Common myeloid progenitor, CD34-positive (primary cell): ENCODE measurements around the gene IL1RAPL2.

Experiments used
- CTCF ChIA-PET: fragments of 350-600 bp; sonication (Branson Sonifier 250); formaldehyde crosslinking; loops from one replicate; lab custom pipeline; 2021; ENCODE audit warnings: antibody characterized with exemption; lab: Charles Lee
- POLR2A ChIA-PET: fragments of 350-600 bp; sonication (Branson Sonifier 250); formaldehyde crosslinking; loops from one replicate; lab custom pipeline; 2021; ENCODE audit warnings: antibody characterized with exemption; lab: Charles Lee
- DNase-seq, 3 donors: peaks; one replicate each; pipeline versions ENCODE4 v3.0.0 to v3.0.0-alpha.2; 2013
- H3K27ac ChIP-seq, 2 experiments: 1 replicate in 1 of 2; 2 replicates in 1 of 2; pipeline ENCODE4 v1.7.0; 2013; ENCODE audit warnings: inconsistent platforms in 2 of 2, low read length in 2 of 2, mild to moderate bottlenecking in 2 of 2, low read depth in 1 of 2, moderate library complexity in 1 of 2; ENCODE audit not compliant: severe bottlenecking in 2 of 2, insufficient read depth in 1 of 2, poor library complexity in 1 of 2
- H3K27me3 ChIP-seq, 5 experiments: replicated peaks in 2 of 5; 1 replicate in 3 of 5; 2 replicates in 2 of 5; pipeline versions ENCODE4 v1.6.1 to v1.7.0; 2013; ENCODE audit warnings: low read length in 4 of 5, mild to moderate bottlenecking in 2 of 5, moderate library complexity in 2 of 5, inconsistent platforms in 1 of 5; ENCODE audit not compliant: insufficient read depth in 5 of 5, control insufficient read depth in 4 of 5
- H3K36me3 ChIP-seq, 4 experiments: 1 replicate in 2 of 4; 2 replicates in 2 of 4; pipeline versions ENCODE4 v1.6.1 to v1.7.0; 2013; ENCODE audit warnings: low read length in 3 of 4, control low read depth in 1 of 4, mild to moderate bottlenecking in 1 of 4; ENCODE audit not compliant: control insufficient read depth in 4 of 4, insufficient read depth in 4 of 4
- H3K4me1 ChIP-seq, 4 experiments: 1 replicate in 3 of 4; 2 replicates in 1 of 4; pipeline versions ENCODE4 v1.6.1 to v1.7.1; 2013; ENCODE audit warnings: low read length in 3 of 4, mild to moderate bottlenecking in 3 of 4, control low read depth in 1 of 4, inconsistent platforms in 1 of 4, moderate library complexity in 1 of 4; ENCODE audit not compliant: control insufficient read depth in 4 of 4, insufficient read depth in 4 of 4; ENCODE audit errors: control extremely low read depth in 1 of 4
- H3K4me3 ChIP-seq, 7 experiments: 1 replicate in 4 of 7; 2 replicates in 3 of 7; pipeline versions ENCODE4 v1.5.1 to v1.7.0; 2013; ENCODE audit warnings: mild to moderate bottlenecking in 7 of 7, low read length in 6 of 7, moderate library complexity in 6 of 7, inconsistent platforms in 2 of 7, low read depth in 2 of 7, control low read depth in 1 of 7; ENCODE audit not compliant: insufficient read depth in 4 of 7, control insufficient read depth in 1 of 7; ENCODE audit errors: extremely low read depth in 1 of 7
- H3K9me3 ChIP-seq, 5 experiments: 1 replicate in 4 of 5; 2 replicates in 1 of 5; pipeline versions ENCODE4 v1.6.1 to v1.7.1; 2013; ENCODE audit warnings: low read length in 4 of 5, mild to moderate bottlenecking in 2 of 5, inconsistent platforms in 1 of 5, low read depth in 1 of 5, moderate library complexity in 1 of 5; ENCODE audit not compliant: control insufficient read depth in 4 of 5, insufficient read depth in 2 of 5; ENCODE audit errors: control extremely low read depth in 1 of 5
- WGBS: methylation state at CpG from one replicate; pipeline ENCODE4 v1.1.5; 2013; ENCODE audit not compliant: insufficient coverage; 5-methylcytosine and 5-hydroxymethylcytosine counted together

The IL1RAPL2 gene

GRCh38 chrX:105527759-105528158 is 961.8 kb downstream of the IL1RAPL2 start:
- no peak for DNase-seq
- no peaks in the 10 kb centered on the region for H3K9me3 ChIP-seq
- no peaks in the 10 kb centered on the region for H3K36me3 ChIP-seq
- WGBS = 83% methylated on average over 1 of the region's 1 CpG
- no peak overlapping the region for H3K27ac ChIP-seq
- ChIA-PET POLR2A (no interaction called here), CTCF (no interaction called here)
- no peaks in the 10 kb centered on the region for H3K4me1 ChIP-seq
- no peak overlapping the region for H3K4me3 ChIP-seq
- no peaks in the 10 kb centered on the region for H3K27me3 ChIP-seq

DNA sequence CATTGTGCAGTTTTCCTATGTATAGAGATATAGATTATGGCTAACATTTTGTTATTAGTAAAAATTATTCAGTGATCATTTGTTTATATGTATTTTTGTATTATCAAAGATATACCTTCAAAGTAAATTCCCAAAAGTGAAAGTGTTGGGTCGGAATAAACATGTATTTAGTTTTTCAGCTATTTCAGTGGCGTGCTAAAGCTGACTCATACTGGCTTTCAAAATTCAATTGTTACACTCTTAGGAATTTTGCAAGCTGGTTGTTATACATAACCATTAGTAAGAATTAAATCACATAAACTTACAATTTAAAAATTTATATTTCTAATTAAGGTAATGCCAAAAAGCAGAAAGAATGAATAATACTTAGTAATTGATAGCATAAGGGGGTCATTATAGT is 968.0 kb downstream of the IL1RAPL2 start:
- POLR2A ChIA-PET = no interaction called here
- Histone ChIP-seq H3K4me1 (no peaks in the 10 kb centered on the region), H3K27me3 (no peaks in the 10 kb centered on the region), H3K9me3 (no peaks in the 10 kb centered on the region), H3K4me3 (no peak overlapping the region), H3K36me3 (no peaks in the 10 kb centered on the region), H3K27ac (no peak overlapping the region)
- no CpG with 5 or more reads among the region's 2 CpGs for WGBS
- no peak for DNase-seq
- CTCF ChIA-PET = no interaction called here

- no peak for DNase-seq
- no peak overlapping the region for H3K4me3 ChIP-seq
- no peaks in the 10 kb centered on the region for H3K9me3 ChIP-seq
- ChIA-PET POLR2A (no interaction called here), CTCF (no interaction called here)
- H3K4me1 ChIP-seq = no peaks in the 10 kb centered on the region
- no peaks in the 10 kb centered on the region for H3K36me3 ChIP-seq
- no peaks in the 10 kb centered on the region for H3K27me3 ChIP-seq
- H3K27ac ChIP-seq = no peak overlapping the region
These were observed 977.3 kb downstream of the IL1RAPL2 start for GRCh38 chrX:105543283-105543682.

- Histone ChIP-seq H3K9me3 (no peaks in the 10 kb centered on the region), H3K4me3 (no peak overlapping the region), H3K27ac (no peak overlapping the region), H3K4me1 (no peaks in the 10 kb centered on the region), H3K36me3 (no peaks in the 10 kb centered on the region), H3K27me3 (no peaks in the 10 kb centered on the region)
- no peak for DNase-seq
- CTCF ChIA-PET = no interaction called here
- POLR2A ChIA-PET = no interaction called here
- 67% methylated on average over 3 of the region's 3 CpGs for WGBS
These were observed 984.2 kb downstream of the IL1RAPL2 start for GRCh38 chrX:105550043-105550663.

- Histone ChIP-seq H3K4me1 (no peaks in the 10 kb centered on the region), H3K27ac (no peak overlapping the region), H3K36me3 (no peaks in the 10 kb centered on the region), H3K27me3 (no peaks in the 10 kb centered on the region), H3K9me3 (no peaks in the 10 kb centered on the region), H3K4me3 (no peak overlapping the region)
- POLR2A ChIA-PET = no interaction called here
- WGBS = 100% methylated on average over 2 of the region's 5 CpGs
- CTCF ChIA-PET = no interaction called here
- DNase-seq = no peak
These were observed 986.4 kb downstream of the IL1RAPL2 start for GRCh38 chrX:105552395-105552794.

- H3K27ac ChIP-seq = no peak overlapping the region
These were observed 987.1 kb downstream of the IL1RAPL2 start for GRCh38 chrX:105553118-105553517.

DNA sequence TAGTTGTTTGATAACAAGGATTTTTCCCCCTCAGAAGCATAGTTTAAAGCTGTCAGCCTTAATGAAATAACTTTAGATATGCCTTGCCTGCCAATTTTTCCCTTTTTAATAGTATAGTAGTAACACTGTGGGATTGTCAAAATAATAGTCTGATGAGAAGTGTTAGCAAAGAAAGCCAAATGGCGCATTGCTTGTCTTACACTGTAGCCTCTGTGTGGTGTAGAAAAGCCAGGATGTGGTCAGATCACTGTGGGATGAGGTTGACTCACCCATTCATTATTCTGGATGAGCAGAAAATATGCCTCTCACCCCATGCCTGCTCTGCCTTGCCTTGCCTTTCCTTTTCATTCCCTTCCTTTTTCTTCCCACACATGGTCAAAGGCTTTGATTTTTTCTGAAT is 998.5 kb downstream of the IL1RAPL2 start:
- no peak for DNase-seq
- no peak overlapping the region for H3K27ac ChIP-seq
- POLR2A ChIA-PET = no interaction called here
- 100% methylated on average over 1 of the region's 1 CpG for WGBS
- no peaks in the 10 kb centered on the region for H3K9me3 ChIP-seq
- H3K27me3 ChIP-seq = no peaks in the 10 kb centered on the region
- no peaks in the 10 kb centered on the region for H3K36me3 ChIP-seq
- CTCF ChIA-PET = no interaction called here
- no peak overlapping the region for H3K4me3 ChIP-seq
- no peaks in the 10 kb centered on the region for H3K4me1 ChIP-seq

More at GRCh38 chrX:105553118-105553517, 987.1 kb downstream of the IL1RAPL2 start:
- POLR2A ChIA-PET = no interaction called here
- no peaks in the 10 kb centered on the region for H3K9me3 ChIP-seq
- H3K36me3 ChIP-seq = no peaks in the 10 kb centered on the region
- CTCF ChIA-PET = no interaction called here
- no peaks in the 10 kb centered on the region for H3K27me3 ChIP-seq
- no peak for DNase-seq
- no peaks in the 10 kb centered on the region for H3K4me1 ChIP-seq
- 57% methylated on average over 1 of the region's 1 CpG for WGBS
- no peak overlapping the region for H3K4me3 ChIP-seq
